Measurements from ENCODE around the gene PTTG1IP2.

Gene PTTG1IP2

DNA sequence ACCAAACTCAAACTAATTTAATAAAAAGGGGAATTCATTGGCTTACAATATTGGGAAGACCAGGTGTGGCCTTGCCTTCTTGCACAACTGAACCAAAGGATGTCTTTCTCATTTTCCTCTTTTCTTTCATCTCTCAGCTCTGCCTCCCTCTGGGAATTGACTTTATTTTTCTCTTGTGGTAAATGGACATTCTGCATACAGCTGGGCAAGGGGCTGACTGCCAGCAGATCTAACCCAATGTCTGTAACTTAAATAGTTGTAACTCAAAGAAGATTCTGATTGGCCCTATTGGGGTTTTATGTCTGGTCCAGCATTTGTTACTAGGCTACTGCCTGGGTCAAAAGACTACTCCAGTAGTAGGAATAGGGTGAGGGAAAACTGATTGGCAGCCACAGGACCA, 15.3 kb downstream of the PTTG1IP2 start:
- DNase-seq, result no peak

DNA sequence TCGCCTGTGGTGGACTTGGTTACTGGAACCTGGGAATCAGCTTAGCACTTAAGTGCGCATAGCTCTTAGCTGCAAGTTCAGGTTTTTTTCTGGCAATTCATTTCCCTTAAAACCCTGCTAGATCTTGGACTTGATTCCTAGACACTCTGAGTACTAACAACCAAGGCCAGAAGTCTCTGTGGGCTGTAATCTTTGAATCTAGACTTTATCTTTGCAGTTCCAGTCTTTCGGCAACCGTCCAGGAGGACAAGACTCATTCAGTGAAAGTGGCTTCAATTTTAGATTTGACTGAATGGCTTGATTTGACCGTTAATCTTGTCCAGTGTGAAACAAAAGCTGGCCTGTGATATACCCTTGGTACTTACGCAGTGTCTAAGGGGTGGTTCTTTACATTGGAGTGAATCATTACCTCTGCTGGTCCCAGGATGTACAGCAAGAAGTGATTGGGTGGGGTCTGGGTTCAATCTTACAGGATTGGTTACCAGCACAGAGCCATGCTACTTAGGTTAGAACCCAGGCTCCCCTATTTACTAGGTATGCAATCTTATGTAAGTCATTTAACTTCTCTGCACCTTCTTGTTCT, 16.4 kb downstream of the PTTG1IP2 start:
- DNase-seq, result no peak

DNA sequence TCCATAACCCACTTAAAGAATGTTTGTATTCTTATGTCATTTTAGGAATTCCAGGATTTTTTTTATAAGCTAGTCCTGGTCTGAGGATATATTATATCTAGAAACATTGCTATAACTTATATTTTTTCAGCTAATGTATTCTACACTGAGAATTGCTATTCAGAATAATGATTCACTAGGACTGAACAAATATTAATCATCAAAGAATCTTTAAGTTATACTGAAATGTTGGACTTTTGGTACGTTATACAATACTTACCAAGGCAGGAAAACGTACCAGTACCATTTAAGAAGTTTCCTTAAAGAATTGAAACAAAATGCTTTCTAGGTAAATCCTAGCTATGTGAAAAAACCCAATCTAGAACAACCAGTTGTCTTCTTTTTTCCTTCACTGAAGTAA, 18.4 kb downstream of the PTTG1IP2 start:
- DNase-seq, result no peak

DNA sequence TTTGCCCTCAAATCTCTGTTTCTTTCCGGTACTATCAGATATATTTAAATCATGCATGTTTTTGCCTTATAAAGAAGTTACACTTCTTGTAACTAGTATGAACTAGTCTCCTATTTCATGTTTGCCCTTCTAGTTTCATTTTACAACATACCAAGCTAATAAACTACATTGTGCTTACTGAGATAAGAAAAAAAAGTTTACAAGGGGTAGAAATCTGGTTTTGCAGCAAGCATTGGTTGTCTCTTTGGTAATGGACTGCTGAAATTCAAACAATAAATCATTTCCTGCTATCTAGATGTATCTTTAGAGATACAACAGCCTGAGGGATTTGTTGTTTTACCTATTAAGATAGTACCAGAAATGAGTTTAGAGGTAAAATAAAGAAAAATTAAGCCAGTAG, 18.8 kb downstream of the PTTG1IP2 start:
- DNase-seq, result no peak

DNA sequence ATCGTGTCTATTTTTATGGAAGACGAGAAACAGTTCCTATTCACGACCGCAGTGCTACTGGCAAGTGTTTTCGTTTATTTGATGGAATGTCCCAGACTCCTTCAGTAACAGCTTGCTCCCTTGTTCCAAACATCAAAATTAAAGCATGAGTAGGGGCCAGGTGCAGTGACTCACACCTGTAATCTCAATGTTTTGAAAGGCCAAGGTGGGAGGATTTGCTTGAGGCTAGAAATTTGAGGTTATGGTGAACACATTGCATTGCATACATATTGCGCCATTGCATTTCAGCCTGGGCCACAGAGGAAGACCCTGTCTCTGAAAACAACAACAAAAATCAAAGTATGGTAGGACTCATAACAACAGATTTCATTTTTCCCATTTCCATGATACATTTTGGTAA, 22.8 kb downstream of the PTTG1IP2 start:
- no peak for DNase-seq

DNA sequence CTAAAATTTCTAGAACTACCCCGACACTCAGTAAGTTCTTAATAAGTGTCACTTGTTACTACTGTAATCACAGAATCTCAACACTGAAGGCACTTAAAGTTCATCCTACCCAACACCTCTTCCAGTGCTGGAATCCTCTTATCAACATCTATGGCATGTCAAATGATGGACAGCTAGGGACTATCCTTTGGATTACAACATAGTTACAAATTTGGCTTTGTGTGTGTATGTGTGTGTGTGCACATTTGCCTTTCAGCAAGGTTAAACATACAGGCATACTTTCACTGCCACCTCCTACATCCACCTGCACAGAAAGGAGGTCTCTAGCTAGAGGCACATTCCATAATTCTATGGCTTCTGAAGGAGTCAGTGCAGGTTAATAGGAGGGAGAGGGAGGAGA, 25.8 kb downstream of the PTTG1IP2 start:
- DNase-seq, result no peak

DNA sequence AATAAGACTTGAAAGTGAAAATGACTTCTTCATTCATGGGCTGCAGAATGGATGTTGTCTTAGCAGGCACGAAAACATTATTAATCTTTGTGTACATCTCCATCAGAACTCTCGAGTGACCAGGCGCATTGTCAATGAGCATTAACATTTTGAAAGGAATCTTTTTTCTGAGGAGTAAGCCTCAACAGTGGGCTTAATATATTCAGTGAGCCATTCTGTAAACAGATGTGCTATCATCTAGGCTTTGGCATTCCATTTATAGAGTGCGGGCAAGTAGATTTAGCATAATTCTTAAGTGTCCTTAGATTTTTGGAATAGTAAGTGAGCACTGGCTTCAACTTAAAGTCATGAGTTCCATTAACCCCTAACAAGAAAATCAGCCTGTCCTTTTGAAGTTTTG, 33.1 kb downstream of the PTTG1IP2 start:
- DNase-seq, result no peak

DNA sequence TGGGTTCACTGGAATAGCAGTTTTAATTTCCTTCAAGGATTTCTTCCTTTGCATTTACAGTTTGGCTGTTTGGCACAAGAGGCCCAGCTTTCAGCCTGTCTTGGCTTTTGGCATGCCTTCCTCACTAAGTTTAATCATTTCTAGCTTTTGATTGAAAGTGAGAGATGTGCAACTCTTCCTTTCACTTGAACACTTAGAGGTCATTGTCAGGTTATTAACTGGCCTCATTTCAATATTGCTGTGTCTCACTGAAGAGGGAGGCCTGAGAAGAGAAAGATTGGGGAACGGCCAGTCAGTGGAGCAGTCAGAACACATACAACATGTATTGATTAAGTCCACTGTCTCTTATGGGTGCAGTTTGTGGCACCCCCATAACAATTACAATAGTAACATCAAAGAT, 33.9 kb downstream of the PTTG1IP2 start:
- DNase-seq, result no peak

DNA sequence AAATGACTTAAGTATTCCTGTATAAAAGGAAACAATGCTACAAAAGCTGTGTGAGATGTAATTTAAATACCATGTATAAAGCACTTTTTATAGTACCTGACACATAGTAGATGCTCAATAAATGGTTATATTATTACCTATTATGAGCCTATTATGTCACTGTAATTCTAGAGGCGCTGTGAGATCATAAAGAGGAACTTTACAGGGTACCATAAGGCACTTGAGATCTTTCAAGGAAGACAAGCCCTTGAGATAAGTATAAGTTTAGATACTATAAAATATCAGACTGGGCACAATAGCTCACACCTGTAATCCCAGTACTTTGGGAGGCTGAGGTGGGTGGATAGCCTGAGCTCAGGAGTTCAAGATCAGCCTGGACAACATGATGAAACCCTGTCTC, 38.3 kb downstream of the PTTG1IP2 start:
- DNase-seq, result no peak

DNA sequence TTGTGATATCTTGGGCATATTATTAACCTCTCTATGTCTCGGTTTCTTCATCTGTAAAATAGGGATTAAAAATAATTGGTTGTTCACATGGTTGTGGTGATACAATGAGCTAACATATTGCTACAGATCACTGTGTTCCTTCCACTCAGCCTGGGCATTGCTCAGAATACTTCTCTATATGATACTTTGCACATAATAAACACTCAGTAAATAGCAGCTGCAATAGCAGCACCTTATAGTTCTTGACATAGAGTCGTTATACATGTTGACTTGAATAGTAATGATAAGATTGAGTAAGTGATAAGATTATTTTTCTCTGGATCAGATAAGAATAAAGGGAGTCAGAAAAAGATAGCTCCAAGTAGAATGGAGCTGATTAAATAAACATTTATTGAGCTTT, 42.3 kb downstream of the PTTG1IP2 start:
- DNase-seq, result no peak

DNA sequence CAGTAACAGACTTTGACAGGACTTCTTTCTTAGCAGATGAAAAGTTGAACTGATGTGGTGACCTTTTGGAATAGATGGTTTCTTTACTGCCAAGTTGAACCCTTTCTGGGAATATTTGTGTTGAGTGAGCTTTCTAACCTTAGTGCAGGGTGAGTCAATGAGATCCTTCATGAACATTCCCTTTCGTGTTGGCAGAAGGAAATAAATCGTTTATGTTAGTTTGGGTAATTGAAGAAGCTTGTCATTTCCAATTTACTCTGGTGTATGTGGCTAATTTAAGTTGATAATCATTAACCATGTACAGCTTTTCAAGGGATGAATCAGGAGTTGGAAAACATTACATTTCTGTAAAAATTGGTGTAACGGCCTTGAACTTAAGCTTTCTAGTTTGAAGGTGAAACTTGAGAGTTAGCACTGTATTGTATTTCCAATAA, 43.4 kb downstream of the PTTG1IP2 start:
- no peak for DNase-seq

DNA sequence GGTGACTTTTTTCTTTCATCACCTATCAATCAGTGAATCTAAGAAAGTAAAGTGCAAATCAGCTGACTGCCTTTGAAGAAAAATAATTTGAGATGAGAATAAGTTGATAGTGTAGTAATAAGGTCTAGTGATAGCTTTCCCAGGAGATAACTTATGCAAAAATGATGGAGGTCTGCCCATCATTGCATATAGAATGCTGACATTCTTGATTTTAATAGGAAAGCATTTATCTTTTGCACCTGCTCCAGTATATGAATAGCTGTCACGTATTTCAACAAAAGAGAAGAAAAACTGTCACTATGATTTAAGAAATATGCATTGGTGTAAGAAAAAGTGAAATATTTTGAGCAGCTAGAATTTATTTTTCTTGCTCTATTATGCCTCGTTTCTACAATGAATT, 46.8 kb downstream of the PTTG1IP2 start:
- DNase-seq, result no peak

DNA sequence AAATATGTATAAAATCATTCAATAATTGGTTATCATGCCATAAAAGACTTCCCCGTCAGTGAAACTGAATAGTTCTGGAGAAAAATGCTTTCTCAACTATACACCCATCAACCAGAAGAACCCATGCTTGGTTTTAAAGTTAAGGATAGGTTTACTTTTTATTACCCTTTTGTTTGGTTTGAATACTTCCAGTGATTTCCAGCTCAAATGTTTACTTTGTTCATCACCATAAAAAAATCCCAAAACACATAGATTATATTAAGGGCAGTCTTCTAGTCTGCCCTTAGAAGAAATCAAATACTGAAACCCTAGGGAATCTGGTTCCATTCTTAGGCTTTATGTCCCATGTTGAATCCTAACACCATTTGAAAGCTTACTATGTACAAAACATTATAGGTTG, 49.2 kb downstream of the PTTG1IP2 start:
- DNase-seq, result no peak

DNA sequence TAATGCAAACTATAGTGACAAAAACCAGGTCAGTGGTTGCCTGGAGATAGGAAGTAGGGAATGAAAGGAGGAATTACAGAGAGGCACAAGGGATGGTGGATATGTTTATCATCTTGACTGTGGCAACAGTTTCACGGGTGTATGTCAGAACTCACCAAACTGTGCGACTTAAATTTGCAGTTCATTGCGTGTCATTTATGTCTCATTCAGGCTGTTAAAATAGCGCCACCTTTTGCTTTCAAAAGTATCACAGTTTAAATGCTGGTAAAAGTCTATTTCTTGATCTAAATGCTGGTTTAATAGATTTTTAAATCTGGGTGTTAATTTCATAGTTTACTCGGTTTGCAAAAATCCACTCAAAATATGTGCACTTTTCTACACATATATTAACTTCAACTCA, 51.0 kb downstream of the PTTG1IP2 start:
- no peak for DNase-seq

DNA sequence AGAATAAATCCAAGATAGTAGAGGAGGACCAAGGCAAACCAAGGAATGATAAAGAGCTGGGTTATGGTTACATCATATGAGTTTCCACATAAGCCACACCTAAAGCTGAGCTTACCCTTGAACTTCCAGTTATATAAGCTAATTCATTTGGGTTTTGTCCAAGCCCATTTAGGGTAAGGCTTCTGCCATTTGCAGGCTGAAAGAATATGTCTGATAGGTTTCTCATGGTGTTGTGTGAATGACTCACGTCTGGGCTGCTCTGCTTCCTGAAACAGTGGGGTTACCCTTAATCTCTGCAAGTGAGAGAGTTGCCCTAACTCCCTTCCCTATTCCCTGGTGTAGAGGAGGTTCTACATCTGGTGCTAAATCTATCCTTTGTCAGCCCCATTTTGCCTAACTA, 60.8 kb downstream of the PTTG1IP2 start:
- no peak for DNase-seq

DNA sequence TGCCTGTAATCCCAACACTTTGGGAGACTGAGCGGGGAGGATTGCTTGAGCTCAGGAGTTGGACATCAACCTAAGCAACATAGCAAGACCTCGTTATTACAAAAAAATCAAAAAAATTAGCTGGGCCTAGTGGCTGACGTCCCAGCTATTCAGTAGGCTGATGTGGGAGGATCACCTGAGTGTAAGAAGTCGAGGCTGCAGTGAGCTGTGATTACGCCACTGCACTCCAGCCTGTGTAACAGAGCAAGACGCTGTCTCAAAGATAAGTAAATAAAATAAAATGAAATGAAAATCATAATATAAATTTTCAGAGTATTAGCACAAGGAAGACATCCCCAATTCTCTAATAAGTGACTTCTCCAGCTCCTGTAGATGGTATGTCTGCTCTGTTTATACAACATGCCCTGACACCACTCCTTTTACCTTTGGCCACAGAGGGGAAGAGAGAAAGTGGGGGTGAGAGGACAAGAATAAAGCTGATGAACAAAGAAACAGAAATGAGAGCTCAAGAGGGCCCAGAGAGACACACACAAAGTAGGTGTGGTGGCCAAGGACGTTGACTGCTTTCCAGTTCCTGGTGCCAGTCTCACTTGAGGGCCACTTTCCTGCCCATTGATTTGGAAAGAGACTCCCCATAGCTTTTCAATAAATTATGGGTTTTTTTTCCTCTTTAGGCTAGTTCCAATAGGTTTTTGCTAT, 62.9 kb downstream of the PTTG1IP2 start:
- no peak for DNase-seq

DNA sequence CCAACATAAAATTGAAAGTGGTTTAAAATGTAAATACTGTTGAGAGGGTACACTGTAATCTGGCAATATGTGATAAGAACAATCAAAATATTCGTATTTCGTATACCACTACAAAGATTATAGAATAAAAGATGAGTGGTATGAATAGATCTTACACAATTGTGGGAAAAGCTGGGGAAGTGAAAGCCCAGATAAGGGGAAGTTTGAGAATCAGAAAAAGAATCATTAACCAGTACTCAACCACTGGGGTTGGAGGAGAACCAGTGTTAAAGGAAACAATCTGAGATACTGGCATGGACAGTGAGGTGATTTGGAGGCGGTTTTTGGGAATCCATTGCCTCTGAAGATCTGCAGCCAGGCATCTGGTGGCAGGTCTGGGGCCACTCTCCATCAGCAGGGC, 67.0 kb downstream of the PTTG1IP2 start:
- DNase-seq, result no peak

DNA sequence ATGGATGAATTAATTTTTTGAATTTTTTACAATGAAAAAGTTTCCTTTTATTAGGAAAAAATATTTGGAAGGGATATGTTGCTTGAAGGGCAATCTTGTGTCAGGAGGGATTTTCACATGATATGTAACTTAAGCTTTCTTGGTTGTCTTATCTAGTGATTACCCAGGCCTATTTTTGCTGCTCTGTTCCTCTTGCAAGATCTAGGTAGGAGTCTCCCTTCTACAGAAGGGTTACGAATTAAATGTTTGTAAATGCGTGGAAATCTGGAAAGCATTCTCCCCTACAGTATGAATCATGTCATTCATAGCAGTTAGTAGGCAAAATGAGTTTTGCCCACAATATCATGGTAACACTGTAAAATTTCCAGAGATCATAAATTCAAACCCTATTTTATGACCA, 69.0 kb downstream of the PTTG1IP2 start:
- DNase-seq, result no peak

DNA sequence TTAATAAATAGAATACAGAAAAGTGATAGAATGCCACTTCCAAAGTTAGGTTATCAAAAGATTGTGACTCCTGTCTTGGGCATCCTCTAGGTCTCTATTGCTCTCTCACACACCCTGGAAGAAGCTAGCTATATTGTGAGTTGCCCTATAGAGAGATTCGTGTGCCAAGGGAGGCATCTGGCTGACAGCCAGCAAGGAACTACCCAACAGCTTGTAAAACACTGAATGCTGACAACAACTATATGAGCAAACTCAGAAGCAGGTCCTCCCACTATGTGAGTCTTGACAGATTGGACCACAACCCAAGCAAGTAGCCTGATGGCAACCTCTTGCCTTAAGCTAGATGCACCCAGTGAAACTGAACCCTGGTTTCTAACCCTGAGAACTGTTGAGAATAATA, 71.0 kb downstream of the PTTG1IP2 start:
- DNase-seq, result no peak

DNA sequence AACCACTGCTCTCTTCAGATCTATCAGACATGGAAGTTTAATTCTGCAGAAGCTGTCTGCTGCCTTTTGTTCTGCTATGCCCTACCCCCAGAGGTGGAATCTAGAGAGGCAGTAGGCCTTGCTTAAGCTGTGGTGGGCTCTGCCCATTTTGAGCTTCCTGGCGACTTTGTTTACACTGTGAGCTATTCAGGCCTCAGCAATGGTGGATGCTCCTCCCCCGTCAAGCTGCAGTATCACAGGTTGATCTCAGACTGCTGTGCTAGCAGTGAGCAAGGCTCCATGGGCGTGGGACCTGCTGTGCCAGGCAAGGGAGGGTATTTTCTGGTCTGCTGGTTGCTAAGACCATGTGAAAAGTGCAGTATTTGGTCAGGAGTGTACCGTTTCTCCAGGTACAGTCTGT, 81.6 kb downstream of the PTTG1IP2 start:
- no peak for DNase-seq

DNA sequence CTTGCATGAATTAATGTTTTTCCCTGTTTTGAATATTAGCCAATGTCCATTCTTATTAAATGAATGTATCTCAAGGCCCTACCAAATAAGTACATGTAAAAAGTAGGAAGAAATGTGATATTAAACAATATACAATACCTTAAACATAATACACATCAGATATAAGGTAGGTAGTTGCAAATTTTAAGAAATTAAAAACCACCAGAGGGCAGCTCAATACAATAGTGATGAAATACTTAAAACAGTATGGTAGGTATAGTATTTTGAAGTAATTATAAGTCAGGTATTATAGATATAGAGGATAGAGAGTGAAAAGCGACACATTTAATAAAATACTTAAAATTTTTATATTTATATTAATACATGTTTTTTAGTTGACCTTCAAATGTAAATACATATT, 83.1 kb downstream of the PTTG1IP2 start:
- DNase-seq, result no peak

DNA sequence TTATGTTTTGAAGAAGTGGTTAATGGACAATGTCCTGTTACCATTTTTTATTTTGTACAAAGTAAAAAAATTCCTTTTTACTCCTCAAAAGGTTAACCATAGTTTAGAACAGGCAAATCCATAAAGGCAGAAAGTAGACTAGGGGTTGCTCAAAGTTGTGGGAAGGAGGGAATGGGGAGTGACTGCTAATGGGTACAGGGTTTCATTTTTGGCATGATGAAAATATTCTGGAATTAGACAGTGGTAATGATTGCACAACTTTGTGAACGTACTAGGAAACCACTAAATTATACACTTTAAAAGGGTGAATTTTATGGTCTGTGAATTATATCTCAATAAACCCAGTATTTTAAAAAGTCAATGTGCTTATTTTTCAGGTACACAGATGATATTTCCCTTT, 91.3 kb downstream of the PTTG1IP2 start:
- no peak for DNase-seq
